AG04450 (cell line): ENCODE results near the gene KCNMB2. TPM values are rescaled to one million over a fixed set of nuclear protein-coding genes. Genes with fewer than 3 reads are reported as not detected.

ENCODE experiments used
- CTCF ChIA-PET: fragments of 300-600, 350-600 bp; formaldehyde crosslinking; extraction: SDS; loops from one replicate; lab custom pipeline; 2022; ENCODE audit warnings: antibody characterized with exemption, inconsistent platforms; lab: Charles Lee
- POLR2A ChIA-PET: fragments of 350-600 bp; formaldehyde crosslinking; extraction: SDS; loops from one replicate; lab custom pipeline; 2021; ENCODE audit warnings: antibody characterized with exemption, inconsistent platforms; lab: Yijun Ruan, JAX
- DNase-seq: peaks from one replicate; pipeline ENCODE4 v3.0.0-alpha.2; 2011; ENCODE audit warnings: low read depth, low spot score
- H3K27ac ChIP-seq: one replicate; pipeline ENCODE4 v1.5.1; 2012; ENCODE audit warnings: low read depth, low read length, control low read depth
- H3K27me3 ChIP-seq: one replicate; pipeline ENCODE4 v1.6.0; 2012; ENCODE audit warnings: low read length; ENCODE audit not compliant: control insufficient read depth, insufficient read depth
- H3K4me3 ChIP-seq: 2 replicates; pipeline ENCODE4 v1.5.1; 2011; ENCODE audit warnings: mild to moderate bottlenecking, low read depth, low read length, control low read depth
- H3K9me3 ChIP-seq: 2 replicates; pipeline ENCODE4 v1.5.1; 2012; ENCODE audit warnings: low read length; ENCODE audit not compliant: control insufficient read depth, insufficient read depth
- CTCF ChIP-seq: IDR thresholded peaks from 2 replicates; pipeline ENCODE4 v1.5.1; 2011; ENCODE audit warnings: low read depth, low read length, control low read depth, inconsistent platforms
- polyA plus RNA-seq: library from polyadenylated mRNA; depleted of rRNA; stranded (reverse); fragments of >200 nt; gene quantifications from 2 replicates; pipeline ENCODE4 v1.2.3, GENCODE V29; 2011

KCNMB2 gene
- polyA plus RNA-seq, 1 experiment, result not detected

GRCh38 chr3:178823591-178824246, 287.5 kb downstream of the KCNMB2 start:
- H3K9me3 ChIP-seq, result no peaks in the 10 kb centered on the region
- H3K27ac ChIP-seq, result no peak overlapping the region
- no peak for TF ChIP-seq CTCF
- H3K27me3 ChIP-seq, result no peaks in the 10 kb centered on the region
- CTCF ChIA-PET, result no interaction called here
- no peak for DNase-seq
- no peak overlapping the region for H3K4me3 ChIP-seq
- POLR2A ChIA-PET, result no interaction called here

- DNase-seq, result no peak
- ChIA-PET CTCF (no interaction called here), POLR2A (no interaction called here)
- Histone ChIP-seq H3K27ac (no peak overlapping the region), H3K4me3 (no peak overlapping the region), H3K27me3 (no peaks in the 10 kb centered on the region), H3K9me3 (no peaks in the 10 kb centered on the region)
- TF ChIP-seq CTCF, result no peak
Observed at GRCh38 chr3:178826435-178827123, 290.3 kb downstream of the KCNMB2 start.

- Histone ChIP-seq H3K9me3 (no peaks in the 10 kb centered on the region), H3K27ac (no peak overlapping the region), H3K4me3 (no peak overlapping the region), H3K27me3 (no peaks in the 10 kb centered on the region)
- TF ChIP-seq CTCF, result no peak
- CTCF ChIA-PET, result no interaction called here
- DNase-seq, result no peak
- POLR2A ChIA-PET, result no interaction called here
Observed at GRCh38 chr3:178827285-178827856, 291.1 kb downstream of the KCNMB2 start.

GRCh38 chr3:178833695-178834094, 297.5 kb downstream of the KCNMB2 start:
- TF ChIP-seq CTCF, result no peak
- ChIA-PET CTCF (no interaction called here), POLR2A (no interaction called here)
- DNase-seq, result no peak
- Histone ChIP-seq H3K4me3 (no peak overlapping the region), H3K9me3 (no peaks in the 10 kb centered on the region), H3K27ac (no peak overlapping the region), H3K27me3 (no peaks in the 10 kb centered on the region)

GRCh38 chr3:178835033-178835432, 298.8 kb downstream of the KCNMB2 start:
- ChIA-PET CTCF (no interaction called here), POLR2A (no interaction called here)
- no peak for DNase-seq
- no peaks in the 10 kb centered on the region for H3K27me3 ChIP-seq
- no peak overlapping the region for H3K4me3 ChIP-seq
- H3K27ac ChIP-seq, result no peak overlapping the region
- H3K9me3 ChIP-seq, result no peaks in the 10 kb centered on the region
- no peak for TF ChIP-seq CTCF
